HepG2 (cell line): ENCODE measurements around the gene VAMP4.

Source experiments
- E2F5 ChIP-seq: sonication (generic); formaldehyde crosslinking; conservative IDR thresholded peaks from 2 replicates; pipeline ENCODE4 v1.4.0; 2020; ENCODE audit warnings: missing genetic modification reagents
- FOXJ3 ChIP-seq: sonication (generic); formaldehyde crosslinking; IDR thresholded peaks from 2 replicates; pipeline ENCODE4 v1.4.0; 2020; ENCODE audit warnings: missing genetic modification reagents, mild to moderate bottlenecking, borderline replicate concordance
- FOXK2 ChIP-seq: fragments of 450-650 bp; IDR thresholded peaks from 2 replicates; pipeline ENCODE4 v1.6.1; 2016
- GABPA ChIP-seq, 2 experiments: IDR thresholded peaks; 2 replicates each; pipeline ENCODE4 v1.6.1; 2011 to 2016; ENCODE audit warnings: low read depth in 2 of 2, low read length in 1 of 2, missing biosample characterization in 1 of 2, missing genetic modification characterization in 1 of 2
- HDAC2 ChIP-seq: sonication (generic); formaldehyde crosslinking; IDR thresholded peaks from 2 replicates; pipeline ENCODE4 v1.4.0; 2020; ENCODE audit warnings: missing genetic modification reagents
- HIVEP1 ChIP-seq: sonication (generic); formaldehyde crosslinking; IDR thresholded peaks from 2 replicates; pipeline ENCODE4 v1.4.0; 2020; ENCODE audit warnings: mild to moderate bottlenecking, missing genetic modification reagents
- JUNB ChIP-seq: sonication (generic); formaldehyde crosslinking; IDR thresholded peaks from 2 replicates; pipeline ENCODE4 v1.8.0; 2022; ENCODE audit warnings: missing genetic modification reagents, mild to moderate bottlenecking, borderline replicate concordance
- KDM5B ChIP-seq: sonication (generic); formaldehyde crosslinking; IDR thresholded peaks from 2 replicates; pipeline ENCODE4 v1.4.0; 2020; ENCODE audit warnings: missing genetic modification reagents, mild to moderate bottlenecking, borderline replicate concordance
- SAP130 ChIP-seq: IDR thresholded peaks from 2 replicates; pipeline ENCODE4 v1.6.1; 2016; ENCODE audit warnings: low read depth
- ZC3H13 ChIP-seq: sonication (generic); formaldehyde crosslinking; IDR thresholded peaks from 2 replicates; pipeline ENCODE4 v1.8.1; 2023; ENCODE audit warnings: mild to moderate bottlenecking, missing genetic modification reagents, moderate library complexity
- TF ChIP-seq, protein P1 (sequence below): sonication (generic); formaldehyde crosslinking; IDR thresholded peaks from 2 replicates; pipeline ENCODE4 v1.8.1; 2023; ENCODE audit warnings: missing genetic modification reagents, inconsistent platforms, borderline replicate concordance
- TF ChIP-seq, protein P2 (sequence below): sonication (generic); formaldehyde crosslinking; IDR thresholded peaks from 2 replicates; pipeline ENCODE4 v1.4.0; 2020; ENCODE audit warnings: missing genetic modification reagents

GRCh38 chr1:171668372-171668771 is 73.5 kb downstream of the VAMP4 start:
- TF ChIP-seq HIVEP1 (CRISPR knock-in tag) (no peak), KDM5B (CRISPR knock-in tag) (no peak), FOXJ3 (no peak), SAP130 (CRISPR knock-in tag) (no peak), ZC3H13 (CRISPR knock-in tag) (no peak), FOXK2 (no peak), E2F5 (CRISPR knock-in tag) (no peak), HDAC2 (CRISPR knock-in tag) (no peak), GABPA (IDR thresholded peaks at IDR 0.05; ENCODE audit: low read depth, low read length) (no peak), GABPA (CRISPR knock-in tag; IDR thresholded peaks at IDR 0.05; ENCODE audit: low read depth) (no peak), JUNB (CRISPR knock-in tag) (no peak)
- TF ChIP-seq, protein P1, sequence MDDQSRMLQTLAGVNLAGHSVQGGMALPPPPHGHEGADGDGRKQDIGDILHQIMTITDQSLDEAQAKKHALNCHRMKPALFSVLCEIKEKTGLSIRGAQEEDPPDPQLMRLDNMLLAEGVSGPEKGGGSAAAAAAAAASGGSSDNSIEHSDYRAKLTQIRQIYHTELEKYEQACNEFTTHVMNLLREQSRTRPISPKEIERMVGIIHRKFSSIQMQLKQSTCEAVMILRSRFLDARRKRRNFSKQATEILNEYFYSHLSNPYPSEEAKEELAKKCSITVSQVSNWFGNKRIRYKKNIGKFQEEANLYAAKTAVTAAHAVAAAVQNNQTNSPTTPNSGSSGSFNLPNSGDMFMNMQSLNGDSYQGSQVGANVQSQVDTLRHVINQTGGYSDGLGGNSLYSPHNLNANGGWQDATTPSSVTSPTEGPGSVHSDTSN (CRISPR knock-in tag) = no peak
- TF ChIP-seq, protein P2, sequence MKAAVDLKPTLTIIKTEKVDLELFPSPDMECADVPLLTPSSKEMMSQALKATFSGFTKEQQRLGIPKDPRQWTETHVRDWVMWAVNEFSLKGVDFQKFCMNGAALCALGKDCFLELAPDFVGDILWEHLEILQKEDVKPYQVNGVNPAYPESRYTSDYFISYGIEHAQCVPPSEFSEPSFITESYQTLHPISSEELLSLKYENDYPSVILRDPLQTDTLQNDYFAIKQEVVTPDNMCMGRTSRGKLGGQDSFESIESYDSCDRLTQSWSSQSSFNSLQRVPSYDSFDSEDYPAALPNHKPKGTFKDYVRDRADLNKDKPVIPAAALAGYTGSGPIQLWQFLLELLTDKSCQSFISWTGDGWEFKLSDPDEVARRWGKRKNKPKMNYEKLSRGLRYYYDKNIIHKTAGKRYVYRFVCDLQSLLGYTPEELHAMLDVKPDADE (CRISPR knock-in tag) = no peak
